GM21619 (cell line): ENCODE results near the gene MIAT.

Experiments used
- ATAC-seq: cut with Tn5 transposase; IDR thresholded peaks from one replicate; pipeline ENCODE4 v1.9.1; 2021; ENCODE audit not compliant: unreplicated experiment

Gene MIAT

GRCh38 chr22:26631282-26631681 lies 26.1 kb upstream of the MIAT start:
- no peak for ATAC-seq

GRCh38 chr22:26632422-26633155 lies 24.8 kb upstream of the MIAT start:
- no peak for ATAC-seq

GRCh38 chr22:26634189-26634588 lies 23.2 kb upstream of the MIAT start:
- ATAC-seq = no peak

- ATAC-seq = no peak
These were observed 22.3 kb upstream of the MIAT start for GRCh38 chr22:26635117-26635516.

GRCh38 chr22:26636296-26636695 lies 21.1 kb upstream of the MIAT start:
- no peak for ATAC-seq

GRCh38 chr22:26642465-26643417 lies 14.6 kb upstream of the MIAT start:
- ATAC-seq = no peak

- no peak for ATAC-seq
These were observed 13.8 kb upstream of the MIAT start for GRCh38 chr22:26643418-26644100.

GRCh38 chr22:26646158-26646557 lies 11.2 kb upstream of the MIAT start:
- ATAC-seq = no peak

- ATAC-seq = no peak
These were observed 9.3 kb upstream of the MIAT start for GRCh38 chr22:26648011-26648497.

GRCh38 chr22:26648528-26649388 lies 8.6 kb upstream of the MIAT start:
- no peak for ATAC-seq

GRCh38 chr22:26650722-26651421 lies 6.5 kb upstream of the MIAT start:
- no peak for ATAC-seq

GRCh38 chr22:26651815-26652214 lies 5.6 kb upstream of the MIAT start:
- ATAC-seq = no peak

GRCh38 chr22:26658161-26658560 lies 773 bp downstream of the MIAT start:
- no peak for ATAC-seq

- peak; percentile 60 for ATAC-seq
These were observed 1.5 kb downstream of the MIAT start for GRCh38 chr22:26658671-26659478.

GRCh38 chr22:26660356-26660755 lies 3.0 kb downstream of the MIAT start:
- no peak for ATAC-seq

GRCh38 chr22:26660961-26661578 lies 3.7 kb downstream of the MIAT start:
- ATAC-seq = no peak

GRCh38 chr22:26662160-26662559 lies 4.8 kb downstream of the MIAT start:
- no peak for ATAC-seq

GRCh38 chr22:26663374-26663923 lies 6.1 kb downstream of the MIAT start:
- no peak for ATAC-seq
